Upper lobe of right lung (tissue), 1 donor: ENCODE data around the gene CENPC. TPM values are rescaled to one million over a fixed set of nuclear protein-coding genes. Genes with fewer than 3 reads are reported as not detected.

ENCODE experiments used
- ATAC-seq: fragments of 200-7000 bp; cut with Tn5 transposase; one replicate; pipeline ENCODE4 v1.9.1; 2020; ENCODE audit warnings: mild to moderate bottlenecking, moderate library complexity
- DNase-seq: peaks from one replicate; pipeline ENCODE4 v3.0.0-alpha.2; 2020
- H3K27ac ChIP-seq: fragments of 200-600 bp; one replicate; pipeline ENCODE4 v1.8.0; 2022
- H3K27me3 ChIP-seq: fragments of 200-600 bp; one replicate; pipeline ENCODE4 v1.8.0; 2022; ENCODE audit warnings: mild to moderate bottlenecking
- H3K36me3 ChIP-seq: fragments of 200-600 bp; one replicate; pipeline ENCODE4 v1.8.0; 2022
- H3K4me1 ChIP-seq: fragments of 200-600 bp; one replicate; pipeline ENCODE4 v1.8.0; 2022
- H3K4me3 ChIP-seq: fragments of 200-600 bp; one replicate; pipeline ENCODE4 v1.8.0; 2022; ENCODE audit warnings: mild to moderate bottlenecking
- H3K9me3 ChIP-seq: fragments of 200-600 bp; one replicate; pipeline ENCODE4 v1.8.0; 2022
- intact Hi-C: fragments of 100-400 bp; cut with DNase I; formaldehyde crosslinking; loops from one replicate; pipeline ENCODE4 v1.11.0; 2022
- long read RNA-seq: library from polyadenylated mRNA; unstranded; transcript quantifications from one replicate; pipeline ENCODE4 v2.0.0, GENCODE V29; 2021
- total RNA-seq: library from RNA; stranded (reverse); fragmentation: NEBNext Ultra II Directional; extraction: Animal tissue kit (Norgen Biotek cat#: 25700); gene quantifications from one replicate; pipeline ENCODE4 v1.2.1, GENCODE V29; 2021
- TF ChIP-seq, protein P1 (sequence below): fragments of 200-600 bp; IDR thresholded peaks from one replicate; pipeline ENCODE4 v1.8.0; 2022; ENCODE audit warnings: antibody characterized with exemption
- donor health status: DM: no; HTN: yes; CAD: no; lungs with severe emphysema.

The CENPC gene, protein sequence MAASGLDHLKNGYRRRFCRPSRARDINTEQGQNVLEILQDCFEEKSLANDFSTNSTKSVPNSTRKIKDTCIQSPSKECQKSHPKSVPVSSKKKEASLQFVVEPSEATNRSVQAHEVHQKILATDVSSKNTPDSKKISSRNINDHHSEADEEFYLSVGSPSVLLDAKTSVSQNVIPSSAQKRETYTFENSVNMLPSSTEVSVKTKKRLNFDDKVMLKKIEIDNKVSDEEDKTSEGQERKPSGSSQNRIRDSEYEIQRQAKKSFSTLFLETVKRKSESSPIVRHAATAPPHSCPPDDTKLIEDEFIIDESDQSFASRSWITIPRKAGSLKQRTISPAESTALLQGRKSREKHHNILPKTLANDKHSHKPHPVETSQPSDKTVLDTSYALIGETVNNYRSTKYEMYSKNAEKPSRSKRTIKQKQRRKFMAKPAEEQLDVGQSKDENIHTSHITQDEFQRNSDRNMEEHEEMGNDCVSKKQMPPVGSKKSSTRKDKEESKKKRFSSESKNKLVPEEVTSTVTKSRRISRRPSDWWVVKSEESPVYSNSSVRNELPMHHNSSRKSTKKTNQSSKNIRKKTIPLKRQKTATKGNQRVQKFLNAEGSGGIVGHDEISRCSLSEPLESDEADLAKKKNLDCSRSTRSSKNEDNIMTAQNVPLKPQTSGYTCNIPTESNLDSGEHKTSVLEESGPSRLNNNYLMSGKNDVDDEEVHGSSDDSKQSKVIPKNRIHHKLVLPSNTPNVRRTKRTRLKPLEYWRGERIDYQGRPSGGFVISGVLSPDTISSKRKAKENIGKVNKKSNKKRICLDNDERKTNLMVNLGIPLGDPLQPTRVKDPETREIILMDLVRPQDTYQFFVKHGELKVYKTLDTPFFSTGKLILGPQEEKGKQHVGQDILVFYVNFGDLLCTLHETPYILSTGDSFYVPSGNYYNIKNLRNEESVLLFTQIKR
- total RNA-seq = 24.0 TPM
- long read RNA-seq, full-length matches to known transcripts = 12 of 20 reads
- long read RNA-seq, partial matches to known transcripts = 3 of 20 reads
- long read RNA-seq, other reads (novel, unspliced or antisense) = 5 of 20 reads

DNA sequence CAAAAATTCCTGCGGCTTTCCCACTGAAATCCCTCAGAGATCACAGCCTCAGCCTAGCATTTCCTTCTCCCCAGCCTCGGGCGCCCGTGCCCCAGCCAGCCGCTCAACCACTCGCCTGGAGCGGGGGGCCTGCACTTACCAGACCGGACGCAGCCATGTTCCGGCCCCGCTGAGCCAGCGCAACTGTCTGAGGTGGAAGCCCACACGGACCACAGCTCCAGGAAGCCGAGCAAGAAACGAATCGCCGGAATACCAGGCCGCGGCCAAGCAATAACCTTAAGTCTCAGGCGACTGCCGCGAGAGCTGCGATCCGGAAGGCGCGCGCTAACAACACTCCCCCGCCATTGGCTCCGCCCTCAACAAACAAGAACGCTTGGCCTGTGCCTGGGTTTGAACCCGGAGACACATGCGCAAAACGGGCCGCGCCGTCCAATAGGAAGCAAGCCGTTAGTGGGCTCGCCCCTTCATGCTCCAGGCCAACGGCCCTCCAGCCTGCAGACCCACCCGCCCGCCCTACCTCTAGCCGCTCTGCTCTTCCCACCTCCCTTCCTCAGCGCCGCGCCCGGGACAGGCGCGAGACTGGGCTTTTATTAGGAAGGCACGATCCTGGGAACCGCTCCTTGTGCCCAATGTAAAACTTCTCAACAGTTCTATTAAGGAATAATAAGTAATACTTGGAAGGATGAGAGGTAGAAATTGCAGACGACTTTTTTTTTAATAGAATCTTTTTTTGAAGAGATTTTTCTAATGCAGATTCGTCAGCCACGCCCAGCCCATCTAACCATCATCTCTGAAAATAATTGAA, at the start of gene CENPC:
CENPC (minus strand) TSS at position 305 of the 805 bp plus-strand sequence; CDS start at position 157, 148 bp downstream.
- intact Hi-C loops = no loop called here
- TF ChIP-seq, protein P1, sequence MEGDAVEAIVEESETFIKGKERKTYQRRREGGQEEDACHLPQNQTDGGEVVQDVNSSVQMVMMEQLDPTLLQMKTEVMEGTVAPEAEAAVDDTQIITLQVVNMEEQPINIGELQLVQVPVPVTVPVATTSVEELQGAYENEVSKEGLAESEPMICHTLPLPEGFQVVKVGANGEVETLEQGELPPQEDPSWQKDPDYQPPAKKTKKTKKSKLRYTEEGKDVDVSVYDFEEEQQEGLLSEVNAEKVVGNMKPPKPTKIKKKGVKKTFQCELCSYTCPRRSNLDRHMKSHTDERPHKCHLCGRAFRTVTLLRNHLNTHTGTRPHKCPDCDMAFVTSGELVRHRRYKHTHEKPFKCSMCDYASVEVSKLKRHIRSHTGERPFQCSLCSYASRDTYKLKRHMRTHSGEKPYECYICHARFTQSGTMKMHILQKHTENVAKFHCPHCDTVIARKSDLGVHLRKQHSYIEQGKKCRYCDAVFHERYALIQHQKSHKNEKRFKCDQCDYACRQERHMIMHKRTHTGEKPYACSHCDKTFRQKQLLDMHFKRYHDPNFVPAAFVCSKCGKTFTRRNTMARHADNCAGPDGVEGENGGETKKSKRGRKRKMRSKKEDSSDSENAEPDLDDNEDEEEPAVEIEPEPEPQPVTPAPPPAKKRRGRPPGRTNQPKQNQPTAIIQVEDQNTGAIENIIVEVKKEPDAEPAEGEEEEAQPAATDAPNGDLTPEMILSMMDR = no peak

DNA sequence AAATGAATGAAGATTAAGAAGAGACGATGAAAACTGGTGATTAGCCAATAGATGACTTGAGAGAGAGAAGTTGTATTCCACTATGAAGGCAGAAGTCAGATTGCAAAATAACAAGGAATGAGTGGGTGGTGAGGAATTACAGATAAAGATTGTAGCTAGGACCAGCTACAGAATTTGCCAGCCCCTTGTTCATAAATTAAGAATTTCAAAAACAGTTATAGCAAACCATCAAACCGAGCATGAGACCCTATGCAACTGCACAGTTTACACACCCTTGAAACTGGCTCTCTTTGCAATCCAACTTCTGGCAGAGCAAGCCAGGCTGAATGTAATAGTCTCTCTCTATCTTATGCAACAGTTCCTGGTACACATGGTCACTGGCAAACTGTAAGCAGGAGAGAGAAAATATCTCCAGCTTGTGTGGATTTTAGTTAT, 48.5 kb upstream of the CENPC start:
- Histone ChIP-seq H3K4me3 (no peak overlapping the region), H3K36me3 (no peaks in the 10 kb centered on the region), H3K4me1 (no peaks in the 10 kb centered on the region), H3K27me3 (no peaks in the 10 kb centered on the region), H3K27ac (no peak overlapping the region), H3K9me3 (no peaks in the 10 kb centered on the region)
- intact Hi-C loops = no loop called here
- no peak for DNase-seq
- TF ChIP-seq, protein P1 = no peak
- peak; percentile 72 for ATAC-seq

More for the DNA sequence above, at the start of gene CENPC:
- no peaks in the 10 kb centered on the region for H3K27me3 ChIP-seq
- peak; percentile 100 for ATAC-seq
- peaks cover 3% of the 10 kb centered on the region for H3K36me3 ChIP-seq
- DNase-seq = peak; percentile 98
- H3K9me3 ChIP-seq = no peaks in the 10 kb centered on the region
- peak within 1 kb of the TSS; percentile 95 for H3K27ac ChIP-seq
- H3K4me1 ChIP-seq = peaks cover 21% of the 10 kb centered on the region
- H3K4me3 ChIP-seq = peak within 1 kb of the TSS; percentile 74

DNA sequence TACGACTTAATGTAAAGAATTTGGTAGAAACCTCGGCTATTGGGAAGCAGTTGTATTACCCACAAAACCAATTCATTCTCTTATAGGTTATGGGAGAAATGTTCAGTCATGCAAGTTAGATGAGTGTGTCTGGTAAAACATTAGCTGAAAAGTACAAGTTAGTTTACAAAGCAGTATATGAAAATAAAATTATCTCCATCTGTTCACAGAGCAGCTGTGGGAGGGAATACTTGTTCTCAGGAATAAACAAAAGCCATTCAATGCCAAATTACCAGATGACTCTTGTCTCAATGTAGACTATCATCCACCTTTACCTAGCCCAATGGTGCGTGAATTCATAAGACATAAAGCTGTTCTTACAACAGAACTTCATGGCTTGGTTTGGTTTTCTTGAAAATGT, 41.9 kb upstream of the CENPC start:
- DNase-seq (no peak), ATAC-seq (no peak)
- Histone ChIP-seq H3K27ac (no peak overlapping the region), H3K4me3 (no peak overlapping the region), H3K36me3 (no peaks in the 10 kb centered on the region), H3K9me3 (no peaks in the 10 kb centered on the region), H3K27me3 (no peaks in the 10 kb centered on the region), H3K4me1 (no peaks in the 10 kb centered on the region)
- TF ChIP-seq, protein P1 = no peak
- intact Hi-C loops = no loop called here

DNA sequence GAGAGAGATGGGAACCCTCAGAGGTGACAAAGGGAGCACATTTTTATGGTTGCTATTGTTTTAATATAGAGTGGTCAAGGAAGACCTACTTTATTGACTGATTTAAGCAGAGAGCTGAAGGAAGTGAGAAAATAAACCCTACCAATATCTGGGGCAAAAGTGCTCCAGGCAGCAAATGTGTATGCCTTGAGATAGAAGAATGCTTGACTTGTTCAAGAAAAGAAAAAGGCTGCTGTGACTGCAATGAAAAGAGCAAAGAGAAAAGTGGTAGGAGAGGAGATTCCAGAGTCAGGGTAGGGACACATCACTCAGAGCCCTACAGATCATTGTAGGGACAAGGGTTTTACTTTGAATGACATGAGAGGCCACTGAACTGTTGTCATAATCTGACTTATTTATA, 39.2 kb upstream of the CENPC start:
- intact Hi-C loops = no loop called here
- no peak for ATAC-seq
- H3K4me1 ChIP-seq = no peaks in the 10 kb centered on the region

More for the DNA sequence above, 39.2 kb upstream of the CENPC start:
- TF ChIP-seq, protein P1 = no peak
- Histone ChIP-seq H3K4me3 (no peak overlapping the region), H3K36me3 (no peaks in the 10 kb centered on the region), H3K9me3 (no peaks in the 10 kb centered on the region), H3K27me3 (no peaks in the 10 kb centered on the region), H3K27ac (no peak overlapping the region)
- DNase-seq = no peak
